Smooth muscle cell (in vitro differentiated cells): Measurements from ENCODE around the gene SLX4IP. TPM values are rescaled to one million over a fixed set of nuclear protein-coding genes. Genes with fewer than 3 reads are reported as not detected.

ENCODE experiments used
- DNase-seq: peaks from one replicate; lab custom pipeline; 2025; ENCODE audit not compliant: unreplicated experiment; lab: John Stamatoyannopoulos, UW
- H2AFZ ChIP-seq: fragments of 200-600 bp; sonication (generic); 2 replicates; pipeline ENCODE4 v1.6.0; 2016; ENCODE audit warnings: antibody characterized with exemption, low read depth, mild to moderate bottlenecking
- H3F3A ChIP-seq: fragments of 200-600 bp; sonication (generic); 2 replicates; pipeline ENCODE4 v1.6.0; 2017; ENCODE audit warnings: antibody characterized with exemption, low read depth
- H3K27ac ChIP-seq: fragments of 200-600 bp; sonication (generic); 2 replicates; pipeline ENCODE4 v1.5.1; 2016; ENCODE audit warnings: low read depth, mild to moderate bottlenecking
- H3K27me3 ChIP-seq: fragments of 200-600 bp; sonication (generic); 2 replicates; pipeline ENCODE4 v1.6.1; 2016; ENCODE audit warnings: low read depth, mild to moderate bottlenecking
- H3K36me3 ChIP-seq: fragments of 200-600 bp; sonication (generic); 2 replicates; pipeline ENCODE4 v1.5.1; 2016; ENCODE audit warnings: low read depth
- H3K4me1 ChIP-seq: fragments of 200-600 bp; sonication (generic); 2 replicates; pipeline ENCODE4 v1.5.1; 2016; ENCODE audit warnings: low read depth
- H3K4me2 ChIP-seq: fragments of 200-600 bp; sonication (generic); 2 replicates; pipeline ENCODE4 v1.6.0; 2016; ENCODE audit warnings: mild to moderate bottlenecking
- H3K4me3 ChIP-seq: fragments of 200-600 bp; sonication (generic); 2 replicates; pipeline ENCODE4 v1.5.1; 2016; ENCODE audit warnings: mild to moderate bottlenecking
- H3K79me2 ChIP-seq: fragments of 200-600 bp; sonication (generic); 2 replicates; pipeline ENCODE4 v1.6.0; 2016; ENCODE audit warnings: low read depth, mild to moderate bottlenecking
- H3K9ac ChIP-seq: fragments of 200-600 bp; sonication (generic); 2 replicates; pipeline ENCODE4 v1.6.0; 2016; ENCODE audit warnings: low read depth
- H3K9me3 ChIP-seq: fragments of 200-600 bp; sonication (generic); replicated peaks from 2 replicates; pipeline ENCODE4 v1.5.1; 2016; ENCODE audit warnings: low read depth
- H4K20me1 ChIP-seq: fragments of 200-600 bp; sonication (generic); 2 replicates; pipeline ENCODE4 v1.6.0; 2016; ENCODE audit warnings: low read depth
- WGBS: methylation state at CpG from one replicate; pipeline ENCODE4 v1.1.7; 2016; ENCODE audit warnings: low lambda C conversion rate; 5-methylcytosine and 5-hydroxymethylcytosine counted together
- polyA plus RNA-seq: library from polyadenylated mRNA; unstranded; fragments of >200 nt; fragmentation: Nextera tagmentation; extraction: Ambion mirVana; gene quantifications from 2 replicates; pipeline ENCODE4 v1.2.1, GENCODE V29; 2016
- total RNA-seq: library from RNA; depleted of rRNA; stranded (reverse); fragments of >200 nt; gene quantifications from 2 replicates; pipeline ENCODE4 v1.2.3, GENCODE V29; 2014
- TF ChIP-seq, protein P1 (sequence below): fragments of 200-600 bp; sonication (generic); IDR thresholded peaks from 2 replicates; pipeline ENCODE4 v1.5.1; 2017; ENCODE audit warnings: borderline replicate concordance, mild to moderate bottlenecking, antibody characterized with exemption; ENCODE audit not compliant: insufficient read depth, poor library complexity, severe bottlenecking

SLX4IP gene
- total and polyA plus RNA-seq, 2 experiments from 2014 or later: 1.2 to 6.2 TPM

- H3K27ac ChIP-seq: no peak overlapping the region
- H3K79me2 ChIP-seq: peaks cover 34% of the 10 kb centered on the region
- H3K4me3 ChIP-seq: no peak overlapping the region
- H3K27me3 ChIP-seq: no peaks in the 10 kb centered on the region
- no peaks in the 10 kb centered on the region for H3K9me3 ChIP-seq
- H3K4me2 ChIP-seq: no peak overlapping the region
- H3K36me3 ChIP-seq: no peaks in the 10 kb centered on the region
- H3K9ac ChIP-seq: no peak overlapping the region
- WGBS: 91% methylated on average over 2 of the region's 2 CpGs
- H2AFZ ChIP-seq: no peak overlapping the region
- no peak for DNase-seq
- TF ChIP-seq, protein P1, sequence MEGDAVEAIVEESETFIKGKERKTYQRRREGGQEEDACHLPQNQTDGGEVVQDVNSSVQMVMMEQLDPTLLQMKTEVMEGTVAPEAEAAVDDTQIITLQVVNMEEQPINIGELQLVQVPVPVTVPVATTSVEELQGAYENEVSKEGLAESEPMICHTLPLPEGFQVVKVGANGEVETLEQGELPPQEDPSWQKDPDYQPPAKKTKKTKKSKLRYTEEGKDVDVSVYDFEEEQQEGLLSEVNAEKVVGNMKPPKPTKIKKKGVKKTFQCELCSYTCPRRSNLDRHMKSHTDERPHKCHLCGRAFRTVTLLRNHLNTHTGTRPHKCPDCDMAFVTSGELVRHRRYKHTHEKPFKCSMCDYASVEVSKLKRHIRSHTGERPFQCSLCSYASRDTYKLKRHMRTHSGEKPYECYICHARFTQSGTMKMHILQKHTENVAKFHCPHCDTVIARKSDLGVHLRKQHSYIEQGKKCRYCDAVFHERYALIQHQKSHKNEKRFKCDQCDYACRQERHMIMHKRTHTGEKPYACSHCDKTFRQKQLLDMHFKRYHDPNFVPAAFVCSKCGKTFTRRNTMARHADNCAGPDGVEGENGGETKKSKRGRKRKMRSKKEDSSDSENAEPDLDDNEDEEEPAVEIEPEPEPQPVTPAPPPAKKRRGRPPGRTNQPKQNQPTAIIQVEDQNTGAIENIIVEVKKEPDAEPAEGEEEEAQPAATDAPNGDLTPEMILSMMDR: no peak
- no peaks in the 10 kb centered on the region for H3F3A ChIP-seq
- peaks cover 26% of the 10 kb centered on the region for H3K4me1 ChIP-seq
- H4K20me1 ChIP-seq: no peaks in the 10 kb centered on the region
Measured at GRCh38 chr20:10495173-10495572, 60.1 kb downstream of the SLX4IP start.

DNA sequence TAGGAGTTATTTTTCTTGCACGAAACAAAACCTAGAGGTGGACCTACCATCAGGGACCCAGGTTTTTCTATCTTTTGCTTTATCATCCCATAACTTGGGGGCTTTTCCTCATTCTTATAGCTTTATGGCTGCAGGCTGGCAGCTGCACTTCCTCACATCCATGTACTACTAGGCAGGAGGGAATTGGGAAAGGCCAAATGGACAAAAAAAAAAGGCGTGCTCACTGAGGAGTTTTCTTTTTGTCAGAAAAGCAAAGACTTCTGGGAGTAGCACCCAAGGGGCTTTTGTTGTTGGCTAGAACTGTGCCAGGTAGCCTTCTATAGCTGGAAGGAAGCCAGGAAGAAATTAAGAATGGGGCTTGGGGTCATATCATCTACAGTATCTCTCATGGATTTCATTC lies 61.4 kb downstream of the SLX4IP start:
- Histone ChIP-seq H3K4me3 (no peak overlapping the region), H3K27me3 (no peaks in the 10 kb centered on the region), H3F3A (no peaks in the 10 kb centered on the region), H3K9me3 (no peaks in the 10 kb centered on the region), H3K27ac (no peak overlapping the region), H3K4me1 (peaks cover 21% of the 10 kb centered on the region), H3K36me3 (no peaks in the 10 kb centered on the region), H3K9ac (no peak overlapping the region), H3K4me2 (no peak overlapping the region), H2AFZ (no peak overlapping the region), H4K20me1 (no peaks in the 10 kb centered on the region), H3K79me2 (peaks cover 34% of the 10 kb centered on the region)
- no peak for DNase-seq
- TF ChIP-seq, protein P1: no peak
- 89% methylated on average over 2 of the region's 2 CpGs for WGBS

DNA sequence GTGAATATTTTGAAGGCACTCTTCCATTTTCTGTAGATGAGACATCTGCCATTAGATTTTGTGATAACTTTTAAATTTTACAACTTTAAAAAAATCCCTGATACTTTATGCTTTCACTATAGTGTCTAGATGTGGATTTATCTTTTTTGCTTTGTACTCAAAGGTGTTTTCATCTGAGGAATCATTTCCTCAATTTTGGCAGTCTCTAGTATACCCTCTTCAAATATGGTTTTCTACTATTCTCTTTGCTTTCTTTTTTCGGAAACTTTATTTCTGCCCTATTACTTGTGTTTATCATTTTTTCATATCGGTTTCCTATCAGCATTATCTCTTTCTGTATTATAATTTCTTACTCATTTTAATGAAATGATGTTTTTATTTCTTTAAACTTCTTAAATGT lies 62.2 kb downstream of the SLX4IP start:
- no peak overlapping the region for H3K4me3 ChIP-seq
- no peaks in the 10 kb centered on the region for H3K36me3 ChIP-seq
- no peaks in the 10 kb centered on the region for H4K20me1 ChIP-seq
- H3K9ac ChIP-seq: no peak overlapping the region
- H3K4me2 ChIP-seq: no peak overlapping the region
- H3K9me3 ChIP-seq: no peaks in the 10 kb centered on the region
- no peak overlapping the region for H2AFZ ChIP-seq
- peaks cover 20% of the 10 kb centered on the region for H3K4me1 ChIP-seq
- TF ChIP-seq, protein P1: no peak
- no peak overlapping the region for H3K27ac ChIP-seq
- H3K27me3 ChIP-seq: no peaks in the 10 kb centered on the region
- H3F3A ChIP-seq: no peaks in the 10 kb centered on the region
- 97% methylated on average over 2 of the region's 2 CpGs for WGBS
- DNase-seq: no peak
- H3K79me2 ChIP-seq: peaks cover 34% of the 10 kb centered on the region

DNA sequence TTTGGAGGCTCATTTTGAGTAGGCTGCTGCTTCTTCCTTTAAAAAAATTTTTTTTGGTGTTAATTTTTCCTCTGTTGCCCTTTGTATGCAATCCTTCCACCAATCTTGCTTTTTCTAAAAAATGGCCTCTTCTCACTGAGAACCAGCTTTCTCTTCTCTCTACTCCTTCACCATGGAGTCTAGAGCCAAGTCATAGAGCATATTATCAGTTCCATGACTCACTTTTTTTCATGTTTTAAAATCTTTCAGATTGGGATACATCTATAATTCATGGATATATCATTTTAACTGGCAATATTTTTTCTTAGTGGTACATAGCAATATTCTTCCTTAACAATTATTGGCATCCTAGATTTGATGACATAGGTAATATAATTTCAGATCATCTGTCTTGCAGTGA lies 62.7 kb downstream of the SLX4IP start:
- Histone ChIP-seq H3K27me3 (no peaks in the 10 kb centered on the region), H3K4me3 (no peak overlapping the region), H3K36me3 (no peaks in the 10 kb centered on the region), H3F3A (no peaks in the 10 kb centered on the region), H3K27ac (no peak overlapping the region), H3K4me1 (peaks cover 20% of the 10 kb centered on the region), H4K20me1 (no peaks in the 10 kb centered on the region), H3K79me2 (peaks cover 29% of the 10 kb centered on the region), H3K9ac (no peak overlapping the region), H3K9me3 (no peaks in the 10 kb centered on the region), H2AFZ (no peak overlapping the region), H3K4me2 (no peak overlapping the region)
- DNase-seq: no peak
- TF ChIP-seq, protein P1: no peak
